NCI-H226 (cell line): ENCODE measurements around the gene PRSS56.
"Not testable (repeated sequence)": the region's sequence is repeated elsewhere in the genome, so short reads cannot be mapped to it uniquely, and the experiment has no call there.

ENCODE experiments used
- DNase-seq: peaks from one replicate; pipeline ENCODE4 v3.0.0-alpha.2; 2015

The PRSS56 gene

DNA sequence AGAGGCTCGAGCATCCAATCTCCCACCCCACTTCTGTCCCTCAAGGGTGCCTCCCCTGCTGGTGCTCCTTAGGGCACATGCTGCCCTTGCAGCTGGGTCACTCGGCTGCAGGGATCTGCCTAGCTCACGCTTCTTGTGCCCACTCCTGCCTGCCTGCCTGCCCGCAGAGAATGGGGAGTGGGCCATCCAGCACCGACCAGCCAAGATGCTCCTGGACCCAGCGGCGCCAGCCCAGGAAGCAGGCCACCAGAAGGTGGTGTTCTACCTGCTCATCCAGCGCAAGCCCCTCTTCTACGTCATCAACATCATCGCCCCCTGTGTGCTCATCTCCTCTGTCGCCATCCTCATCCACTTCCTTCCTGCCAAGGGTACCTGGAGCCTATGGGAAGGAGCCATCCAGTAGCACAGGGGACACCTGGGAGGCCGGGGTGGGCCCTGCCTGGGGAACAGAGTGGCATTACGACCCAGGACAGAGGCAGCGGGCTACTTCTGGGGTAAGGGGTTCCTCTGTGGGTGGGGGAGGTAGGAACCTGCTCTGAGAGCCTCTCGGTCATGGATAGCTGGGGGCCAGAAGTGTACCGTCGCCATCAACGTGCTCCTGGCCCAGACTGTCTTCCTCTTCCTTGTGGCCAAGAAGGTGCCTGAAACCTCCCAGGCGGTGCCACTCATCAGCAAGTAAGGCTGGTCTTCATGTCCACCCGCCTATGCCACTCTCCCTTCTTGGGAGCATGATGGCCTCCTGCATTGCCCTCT is 22.7 kb downstream of the PRSS56 start:
- no peak for DNase-seq

DNA sequence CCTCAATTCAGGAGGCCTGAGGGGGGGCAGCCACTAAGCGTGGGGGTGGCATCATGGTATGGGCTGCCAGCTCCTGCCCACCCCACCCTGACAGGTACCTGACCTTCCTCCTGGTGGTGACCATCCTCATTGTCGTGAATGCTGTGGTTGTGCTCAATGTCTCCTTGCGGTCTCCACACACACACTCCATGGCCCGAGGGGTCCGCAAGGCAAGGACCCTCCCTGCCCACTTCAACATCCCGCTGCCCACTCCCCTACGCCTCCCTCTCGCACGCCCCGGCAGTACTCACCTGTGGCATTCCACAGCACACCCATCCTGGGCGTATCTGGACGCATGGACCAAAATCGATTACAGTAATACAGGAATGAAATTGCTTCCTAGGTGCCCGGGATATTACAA is 23.3 kb downstream of the PRSS56 start:
- no peak for DNase-seq

DNA sequence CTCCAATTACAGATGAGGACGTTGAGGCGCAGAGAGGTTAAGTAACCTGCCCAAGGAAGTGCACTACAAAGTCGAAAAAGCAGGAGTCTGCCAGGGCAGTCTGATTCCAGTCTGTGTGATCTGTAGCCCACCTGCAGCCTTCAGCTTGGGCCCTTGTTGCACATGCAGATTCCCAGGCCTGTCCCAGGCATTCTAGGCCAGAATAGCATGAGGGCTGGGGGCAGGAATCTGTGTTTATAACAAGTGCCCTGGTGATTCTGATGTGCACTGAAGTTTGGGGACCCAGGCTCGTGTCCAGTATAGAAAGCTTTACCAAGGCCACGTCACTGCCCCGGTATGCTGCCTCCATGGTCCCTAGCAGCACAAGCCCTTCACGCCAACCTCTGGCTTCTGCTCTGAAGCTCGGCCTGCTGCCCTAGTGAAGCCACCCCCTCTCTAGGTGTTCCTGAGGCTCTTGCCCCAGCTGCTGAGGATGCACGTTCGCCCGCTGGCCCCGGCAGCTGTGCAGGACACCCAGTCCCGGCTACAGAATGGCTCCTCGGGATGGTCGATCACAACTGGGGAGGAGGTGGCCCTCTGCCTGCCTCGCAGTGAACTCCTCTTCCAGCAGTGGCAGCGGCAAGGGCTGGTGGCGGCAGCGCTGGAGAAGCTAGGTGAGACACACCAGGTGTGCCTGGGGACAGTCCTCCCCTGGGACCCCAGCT is 23.9 kb downstream of the PRSS56 start:
- no peak for DNase-seq

- DNase-seq = no peak
These were observed 24.5 kb downstream of the PRSS56 start for GRCh38 chr2:232544674-232545073.

- DNase-seq = no peak
These were observed 25.6 kb downstream of the PRSS56 start for GRCh38 chr2:232545511-232546375.

- no peak for DNase-seq
These were observed 27.8 kb downstream of the PRSS56 start for GRCh38 chr2:232547991-232548390.

DNA sequence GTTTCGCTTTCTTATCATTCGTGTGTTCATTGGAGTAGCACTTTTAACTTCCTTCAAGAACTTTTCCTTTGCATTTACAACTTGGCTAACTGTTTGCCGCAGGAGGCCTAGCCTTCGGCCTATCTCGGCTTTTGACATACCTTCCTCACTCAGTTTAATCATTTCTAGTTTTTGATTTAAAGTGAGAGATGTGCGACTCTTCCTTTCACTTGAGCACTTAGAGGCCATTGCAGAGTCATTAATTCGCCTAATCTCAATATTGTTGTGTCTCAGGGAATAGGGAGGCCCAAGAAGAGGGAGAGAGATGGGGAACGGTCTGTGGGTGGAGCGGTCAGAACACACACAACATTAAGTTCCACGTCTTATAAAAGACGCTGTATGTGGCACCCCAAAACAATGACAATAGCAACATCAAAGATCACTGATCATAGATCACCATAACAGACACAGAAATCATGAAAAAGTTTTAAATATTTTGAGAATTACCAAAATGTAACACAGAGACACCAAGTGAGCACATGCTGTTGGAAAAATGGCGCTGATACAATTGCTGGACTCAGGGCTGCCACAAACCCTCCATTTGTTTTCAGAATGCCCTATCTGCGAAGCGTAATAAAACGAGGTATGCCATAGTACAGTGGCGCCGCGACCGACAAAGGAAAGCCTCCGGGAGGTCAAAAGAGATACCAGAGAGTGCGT is 29.6 kb downstream of the PRSS56 start:
- DNase-seq = no peak

GRCh38 chr2:232550354-232551249 is 30.4 kb downstream of the PRSS56 start, which contains the start of the genes EIF4E2 and TIGD1:
Gene EIF4E2, plus strand, starts transcription at chr2:232550689. Its CDS starts 36 bp downstream, at chr2:232550725.
Gene TIGD1, minus strand, starts transcription at chr2:232550557. Its CDS starts 675 bp downstream, at chr2:232549882.
- peak; percentile 87 for DNase-seq

- DNase-seq = no peak
These were observed 31.1 kb downstream of the PRSS56 start for GRCh38 chr2:232551250-232551638.

DNA sequence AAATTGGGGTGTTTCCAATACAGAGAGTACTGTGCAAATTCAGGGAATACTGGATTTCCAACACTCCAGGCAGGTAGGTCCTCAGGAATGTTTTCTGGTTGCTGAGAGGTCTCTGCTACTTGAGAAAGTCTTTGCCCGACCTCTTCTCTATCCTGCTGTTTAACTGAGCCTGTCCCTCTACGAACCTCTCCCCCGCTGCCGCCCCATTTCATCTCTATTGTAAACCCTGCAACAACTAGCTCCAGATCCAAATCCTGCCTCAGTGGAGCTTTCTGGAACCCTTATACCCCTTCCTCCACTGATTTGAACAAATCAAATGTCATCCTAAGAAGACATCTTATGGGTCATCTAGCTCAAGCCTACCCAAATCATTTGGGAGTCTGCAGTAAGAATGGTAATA is 31.6 kb downstream of the PRSS56 start:
- DNase-seq = no peak

- DNase-seq = no peak
These were observed 36.2 kb downstream of the PRSS56 start for GRCh38 chr2:232556426-232556825.

DNA sequence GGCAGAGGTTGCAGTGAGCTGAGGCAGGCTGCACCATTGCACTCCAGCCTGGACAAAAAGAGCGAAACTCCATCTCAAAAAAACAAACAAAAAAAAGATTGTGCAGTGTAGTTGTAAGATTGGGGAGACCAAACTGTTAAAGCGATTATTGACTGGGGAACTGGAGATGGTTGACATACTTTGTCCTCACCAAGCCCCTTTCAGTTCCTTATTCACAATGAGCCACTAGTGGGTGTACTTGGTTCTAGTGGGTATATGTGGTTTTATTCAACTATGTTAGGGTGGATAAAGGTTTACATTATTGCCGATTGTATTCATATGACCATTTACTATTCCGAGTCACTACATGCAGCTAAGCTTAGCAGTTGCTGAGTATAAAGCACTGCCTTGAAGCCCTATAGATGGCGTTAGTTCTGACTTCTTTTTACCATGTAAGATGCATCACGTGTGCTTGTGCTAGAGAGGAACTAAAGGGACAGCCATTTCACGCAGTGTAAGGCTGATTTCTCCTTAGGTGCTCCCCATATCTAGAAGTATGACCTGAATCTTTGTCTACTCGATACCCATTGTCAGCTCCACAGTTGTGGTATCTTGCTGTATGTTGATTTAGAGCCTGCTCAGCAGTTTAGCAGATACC is 42.4 kb downstream of the PRSS56 start:
- no peak for DNase-seq

DNA sequence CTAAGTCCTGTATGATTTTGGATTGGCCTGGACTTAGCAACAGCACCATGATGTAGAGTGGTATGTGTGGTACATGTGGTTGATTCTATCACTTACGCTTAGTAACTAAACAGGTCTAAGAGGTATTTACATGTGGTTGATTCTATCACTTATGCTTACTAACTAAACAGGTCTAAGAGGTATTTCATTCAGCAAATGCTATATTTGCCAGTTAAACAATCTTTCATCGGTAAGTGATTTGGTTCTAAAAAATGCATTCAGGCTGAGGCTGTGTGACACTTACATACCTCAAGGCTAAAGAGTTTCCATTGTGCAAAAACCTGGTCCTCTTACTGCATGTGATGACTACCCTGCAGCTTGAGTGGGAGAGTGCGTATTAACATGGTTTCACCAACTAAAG is 43.4 kb downstream of the PRSS56 start:
- DNase-seq = no peak

DNA sequence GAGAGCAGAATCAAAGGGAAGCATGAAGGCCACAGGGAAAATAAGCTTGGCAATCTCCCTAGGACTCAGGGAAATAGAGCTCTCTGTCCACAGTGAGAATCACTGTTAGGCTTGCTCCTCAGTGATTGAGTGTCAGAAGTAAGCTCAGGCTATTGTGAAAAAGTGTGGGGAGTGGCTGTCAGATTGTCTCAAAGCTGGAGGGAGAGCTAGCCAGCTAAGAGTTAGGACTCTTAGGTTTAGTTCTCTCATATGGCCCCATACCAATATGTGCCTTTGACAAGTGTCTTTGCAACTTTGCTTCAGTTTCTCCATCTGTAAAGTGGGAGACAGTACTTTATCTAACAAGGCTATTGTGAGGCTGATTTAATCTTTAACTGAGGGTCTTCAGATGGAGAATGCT is 47.5 kb downstream of the PRSS56 start:
- DNase-seq = no peak

- peak; percentile 50 for DNase-seq
These were observed 48.0 kb downstream of the PRSS56 start for GRCh38 chr2:232568161-232568560.

DNA sequence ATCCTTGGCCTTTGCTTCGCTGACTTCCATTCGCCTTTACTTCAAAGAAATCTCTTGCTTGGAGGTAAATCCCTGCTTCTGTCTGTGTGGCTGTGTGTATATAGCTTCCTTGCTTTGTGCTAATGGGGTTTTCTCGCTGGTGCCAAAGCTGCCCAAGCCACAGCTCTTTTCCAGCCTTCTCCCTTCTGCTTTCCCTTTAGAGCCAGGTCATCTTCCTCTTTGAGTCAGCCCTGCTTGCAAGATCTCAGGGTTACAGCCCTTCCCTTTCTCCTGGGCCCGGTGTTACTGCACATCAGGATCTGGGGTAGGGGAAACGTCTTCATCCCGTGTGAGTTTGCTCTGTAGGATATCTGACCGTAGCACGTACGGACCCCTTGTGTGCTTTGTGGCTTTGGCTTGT is 49.4 kb downstream of the PRSS56 start:
- DNase-seq = no peak

DNA sequence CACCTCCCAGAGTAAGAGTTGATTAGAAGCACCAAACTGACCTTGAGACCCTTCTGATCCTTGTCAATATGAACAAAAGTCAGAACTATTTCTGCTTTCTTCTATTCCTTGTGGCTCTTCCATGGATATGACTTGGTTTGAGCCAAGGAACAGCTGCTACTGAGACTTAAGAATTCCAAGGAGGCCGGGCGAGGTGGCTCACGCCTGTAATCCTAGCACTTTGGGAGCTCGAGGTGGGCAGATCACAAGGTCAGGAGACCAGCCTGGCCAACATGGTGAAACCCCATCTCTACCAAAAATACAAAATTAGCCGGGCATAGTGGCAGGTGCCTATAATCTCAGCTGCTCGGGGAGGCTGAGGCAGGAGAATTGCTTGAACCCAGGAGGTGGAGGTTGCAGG is 50.3 kb downstream of the PRSS56 start:
- DNase-seq = not testable (repeated sequence)

GRCh38 chr2:232571026-232571474 is 50.9 kb downstream of the PRSS56 start:
- DNase-seq = no peak

GRCh38 chr2:232573042-232573441 is 52.9 kb downstream of the PRSS56 start:
- no peak for DNase-seq

- no peak for DNase-seq
These were observed 53.7 kb downstream of the PRSS56 start for GRCh38 chr2:232573771-232574435.
